Endodermal cell (in vitro differentiated cells): Measurements from ENCODE around the gene PRR12. TPM values are rescaled to one million over a fixed set of nuclear protein-coding genes. Genes with fewer than 3 reads are reported as not detected.

Experiments used
- DNase-seq: peaks from one replicate; pipeline ENCODE4 v3.0.0-alpha.2; 2017
- H3K27ac ChIP-seq: 2 replicates; pipeline ENCODE4 v1.5.1; 2013; ENCODE audit warnings: mild to moderate bottlenecking, low read depth, low read length, moderate library complexity
- H3K27me3 ChIP-seq: 2 replicates; pipeline ENCODE4 v1.6.1; 2013; ENCODE audit warnings: mild to moderate bottlenecking, low read length, moderate library complexity; ENCODE audit not compliant: insufficient read depth, control insufficient read depth, poor library complexity, severe bottlenecking
- H3K36me3 ChIP-seq: 2 replicates; pipeline ENCODE4 v1.7.0; 2013; ENCODE audit warnings: mild to moderate bottlenecking, low read length, moderate library complexity; ENCODE audit not compliant: control insufficient read depth, insufficient read depth
- H3K4me1 ChIP-seq: one replicate; pipeline ENCODE4 v1.7.0; 2013; ENCODE audit warnings: low read length; ENCODE audit not compliant: control insufficient read depth, insufficient read depth
- H3K4me3 ChIP-seq: 2 replicates; pipeline ENCODE4 v1.5.1; 2013; ENCODE audit warnings: mild to moderate bottlenecking, low read length, moderate library complexity
- H3K9ac ChIP-seq: 2 replicates; pipeline ENCODE4 v1.6.1; 2013; ENCODE audit warnings: mild to moderate bottlenecking, low read length, moderate library complexity; ENCODE audit not compliant: poor library complexity, severe bottlenecking; ENCODE audit errors: extremely low read depth
- H3K9me3 ChIP-seq: 2 replicates; pipeline ENCODE4 v1.6.1; 2013; ENCODE audit warnings: mild to moderate bottlenecking, low read length, moderate library complexity; ENCODE audit not compliant: control insufficient read depth
- H3K27ac Mint-ChIP-seq: 2 replicates; pipeline ENCODE4 v1.8.0; 2020; ENCODE audit warnings: mixed read lengths
- H3K27me3 Mint-ChIP-seq: 2 replicates; pipeline ENCODE4 v1.8.0; 2021; ENCODE audit warnings: mild to moderate bottlenecking, mixed read lengths; ENCODE audit not compliant: insufficient read depth
- H3K36me3 Mint-ChIP-seq: 2 replicates; pipeline ENCODE4 v1.8.0; 2020; ENCODE audit warnings: low read depth, mixed read lengths
- H3K4me1 Mint-ChIP-seq: 2 replicates; pipeline ENCODE4 v1.8.0; 2020; ENCODE audit warnings: mixed read lengths
- H3K4me3 Mint-ChIP-seq: 2 replicates; pipeline ENCODE4 v1.8.0; 2020; ENCODE audit warnings: mild to moderate bottlenecking, moderate library complexity, mixed read lengths
- H3K9me3 Mint-ChIP-seq: 2 replicates; pipeline ENCODE4 v1.8.0; 2020; ENCODE audit warnings: mild to moderate bottlenecking, mixed read lengths
- CTCF ChIP-seq: fragments of 200-600 bp; sonication (generic); conservative IDR thresholded peaks from 2 replicates; pipeline ENCODE4 v1.5.0; 2021; ENCODE audit warnings: antibody characterized with exemption, mild to moderate bottlenecking
- WGBS, 2 experiments: methylation state at CpG; one replicate each; pipeline versions ENCODE4 v1.1.5 to v1.1.7; 2013; ENCODE audit warnings: missing lambda C conversion rate in 2 of 2, mixed read lengths in 1 of 2; ENCODE audit not compliant: insufficient coverage in 1 of 2, insufficient read length in 1 of 2; 5-methylcytosine and 5-hydroxymethylcytosine counted together
- total RNA-seq, 2 donors: library from RNA; stranded (reverse); fragmentation: NEBNext Ultra II Directional in 1 of 2; extraction: Animal tissue kit (Norgen Biotek cat#: 25700) in 1 of 2; gene quantifications; 2 replicates in 1 of 2; 3 replicates in 1 of 2; pipeline ENCODE4 v1.2.1, GENCODE V29; 2021

The PRR12 gene
- total RNA-seq, 2 donors from 2014 or later: 67.6 to 69.6 TPM

DNA sequence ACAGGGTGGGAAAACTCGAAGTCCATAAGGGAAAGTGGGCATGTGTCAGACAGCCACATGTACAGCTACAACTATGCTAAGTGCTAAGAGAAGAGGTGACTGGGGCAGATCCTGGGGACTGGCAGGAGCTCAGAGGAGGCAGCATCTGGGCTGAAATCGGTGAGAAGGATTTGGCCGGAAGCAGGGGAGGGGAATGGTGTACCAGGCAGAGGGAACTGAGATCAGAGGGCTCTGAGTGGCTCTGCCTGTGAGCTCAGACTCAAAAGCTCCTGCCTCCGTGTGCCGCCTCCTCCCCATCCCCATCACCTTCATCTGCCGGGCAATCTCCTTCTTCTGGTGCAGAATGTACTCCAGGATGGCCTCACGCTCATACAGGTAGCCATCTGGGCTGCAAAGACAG, 32.4 kb upstream of the PRR12 start:
- Histone ChIP-seq H3K36me3 (peaks cover 50% of the 10 kb centered on the region), H3K9ac (no peak overlapping the region)
- 92 to 100% methylated on average over 4 to 7 of the region's 7 CpGs for WGBS, 2 experiments

GRCh38 chr19:49559443-49559842, 31.5 kb upstream of the PRR12 start:
- no peaks in the 10 kb centered on the region for H3K27me3 ChIP-seq
- Mint-ChIP-seq H3K27ac (no peak overlapping the region), H3K9me3 (no peaks in the 10 kb centered on the region), H3K36me3 (peaks cover 50% of the 10 kb centered on the region), H3K4me1 (no peaks in the 10 kb centered on the region), H3K4me3 (no peak overlapping the region), H3K27me3 (no peaks in the 10 kb centered on the region)
- no peaks in the 10 kb centered on the region for H3K4me1 ChIP-seq
- DNase-seq: no peak
- peak overlapping the region; percentile 32 for H3K27ac ChIP-seq
- no peaks in the 10 kb centered on the region for H3K9me3 ChIP-seq
- H3K9ac ChIP-seq: no peak overlapping the region
- WGBS, 2 experiments: 88 to 100% methylated on average over 2 to 3 of the region's 3 CpGs
- no peak for TF ChIP-seq CTCF
- no peak overlapping the region for H3K4me3 ChIP-seq
- H3K36me3 ChIP-seq: peaks cover 50% of the 10 kb centered on the region

More for the DNA sequence above, 32.4 kb upstream of the PRR12 start:
- Mint-ChIP-seq H3K27me3 (no peaks in the 10 kb centered on the region), H3K9me3 (no peaks in the 10 kb centered on the region), H3K4me3 (no peak overlapping the region), H3K36me3 (peaks cover 52% of the 10 kb centered on the region), H3K4me1 (peaks cover 2% of the 10 kb centered on the region), H3K27ac (no peak overlapping the region)
- Histone ChIP-seq H3K27ac (no peak overlapping the region), H3K9me3 (no peaks in the 10 kb centered on the region), H3K27me3 (no peaks in the 10 kb centered on the region), H3K4me1 (no peaks in the 10 kb centered on the region), H3K4me3 (no peak overlapping the region)
- TF ChIP-seq CTCF: no peak
- no peak for DNase-seq

DNA sequence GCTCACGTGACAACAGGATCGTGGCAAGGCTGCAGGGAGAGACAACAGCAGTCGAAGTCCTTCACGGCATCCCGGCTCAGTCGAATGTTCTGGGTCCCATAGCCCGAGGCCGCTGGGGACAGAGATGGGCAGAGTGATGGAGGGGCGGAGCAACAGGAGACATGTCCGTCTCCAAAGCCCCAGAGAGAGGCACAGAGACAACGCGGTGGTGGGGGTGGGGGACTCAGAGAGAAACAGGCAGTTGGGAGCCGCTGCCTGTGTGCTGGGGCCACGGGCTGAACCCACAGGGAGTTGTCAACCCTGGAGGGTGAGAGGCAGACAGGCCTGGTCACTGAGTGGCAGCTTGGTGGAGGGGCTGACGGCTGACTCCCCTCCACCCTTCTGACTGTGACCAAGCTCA, 31.1 kb upstream of the PRR12 start:
- Mint-ChIP-seq H3K4me3 (no peak overlapping the region), H3K9me3 (no peaks in the 10 kb centered on the region), H3K27me3 (no peaks in the 10 kb centered on the region), H3K36me3 (peaks cover 49% of the 10 kb centered on the region), H3K4me1 (no peaks in the 10 kb centered on the region), H3K27ac (no peak overlapping the region)
- Histone ChIP-seq H3K27me3 (no peaks in the 10 kb centered on the region), H3K27ac (peak overlapping the region; percentile 32), H3K4me3 (no peak overlapping the region), H3K4me1 (no peaks in the 10 kb centered on the region), H3K9me3 (no peaks in the 10 kb centered on the region), H3K9ac (no peak overlapping the region), H3K36me3 (peaks cover 47% of the 10 kb centered on the region)
- no peak for TF ChIP-seq CTCF
- 82 to 90% methylated on average over 10 to 15 of the region's 15 CpGs for WGBS, 2 experiments
- DNase-seq: no peak
